Pancreas (tissue), 10 donors: Measurements from ENCODE around the gene DGLUCY. TPM values are rescaled to one million over a fixed set of nuclear protein-coding genes. Genes with fewer than 3 reads are reported as not detected.

Experiments used
- ATAC-seq, 4 donors: fragments of 200-7000 bp; cut with Tn5 transposase; one replicate each; pipeline versions ENCODE4 v1.8.0 to v1.9.1; 2020; ENCODE audit warnings: mild to moderate bottlenecking in 4 of 4, moderate library complexity in 4 of 4
- DNase-seq, 6 donors: peaks; one replicate each; pipeline ENCODE4 v3.0.0-alpha.2; 2020
- FAIRE-seq: peaks from 2 replicates; lab custom pipeline; 2012; peaks lifted over from hg19 to GRCh38; lab: Jason Lieb, UNC
- H3K27ac ChIP-seq, 4 donors: fragments of 200-600 bp; sonication (generic); 1 replicate in 3 of 4; 2 replicates in 1 of 4; pipeline versions ENCODE4 v1.5.0 to v1.8.0; 2020
- H3K27me3 ChIP-seq, 4 donors: fragments of 200-600 bp; one replicate each; pipeline ENCODE4 v1.8.0; 2021
- H3K36me3 ChIP-seq, 3 donors: fragments of 200-600 bp; sonication (generic) in 1 of 3; one replicate each; pipeline versions ENCODE4 v1.5.0 to v1.8.0; 2020 to 2021
- H3K4me1 ChIP-seq, 3 donors: fragments of 200-600 bp; one replicate each; pipeline ENCODE4 v1.8.0; 2021
- H3K4me3 ChIP-seq, 4 donors: fragments of 200-600 bp; sonication (generic) in 2 of 4; one replicate each; pipeline versions ENCODE4 v1.5.0 to v1.8.0; 2020 to 2021
- H3K9me3 ChIP-seq, 4 donors: fragments of 200-600 bp; one replicate each; pipeline ENCODE4 v1.8.0; 2021
- WGBS, 2 donors: extraction: QIAGEN DNeasy Blood & Tissue Kit; methylation state at CpG; one replicate each; pipeline ENCODE4 v1.1.7; 2013; 5-methylcytosine and 5-hydroxymethylcytosine counted together
- intact Hi-C, 3 donors: fragments of 100-400 bp; cut with DNase I; formaldehyde crosslinking; loops; one replicate each; pipeline versions ENCODE4 v1.11.1 to v1.14.2; 2022
- polyA plus RNA-seq, 2 donors: library from polyadenylated mRNA; stranded (reverse); fragments of 200-250 nt; gene quantifications; one replicate each; pipeline ENCODE4 v1.2.3, GENCODE V29; 2013
- total RNA-seq, 6 donors: library from RNA; stranded (reverse); fragmentation: NEBNext Ultra II Directional in 4 of 6; extraction: Animal tissue kit (Norgen Biotek cat#: 25700) in 4 of 6; gene quantifications; one replicate each; pipeline versions ENCODE4 v1.2.1 to v1.2.4, GENCODE V29; 2021 to 2023
- TF ChIP-seq, protein P1 (sequence below), 4 donors: fragments of 200-600 bp; sonication (generic) in 3 of 4; IDR thresholded peaks; one replicate each; pipeline versions ENCODE4 v1.5.0 to v1.8.0; 2021; ENCODE audit warnings: antibody characterized with exemption in 4 of 4
- donor health status: healthy with polysubstance abuse.
- donor health status: DM: no; HTN: no; CAD: no; lungs with moderate emphysema.
- donor health status: DM: no; HTN: no; CAD: no.
- donor health status: control.
- donor health status: control.
- donor health status: Bipolar disorder and iron deficiency.
- donor health status: DM: yes; HTN: yes; CAD: no.
- donor health status: DM: no; HTN: no; CAD: no.
- donor health status: DM: no; HTN: no; CAD: no.
- donor health status: DM: yes; HTN: yes; CAD: no.

Gene DGLUCY
- total and polyA plus RNA-seq, 8 donors, result 11.9 to 43.4 (median 23.1) TPM

DNA sequence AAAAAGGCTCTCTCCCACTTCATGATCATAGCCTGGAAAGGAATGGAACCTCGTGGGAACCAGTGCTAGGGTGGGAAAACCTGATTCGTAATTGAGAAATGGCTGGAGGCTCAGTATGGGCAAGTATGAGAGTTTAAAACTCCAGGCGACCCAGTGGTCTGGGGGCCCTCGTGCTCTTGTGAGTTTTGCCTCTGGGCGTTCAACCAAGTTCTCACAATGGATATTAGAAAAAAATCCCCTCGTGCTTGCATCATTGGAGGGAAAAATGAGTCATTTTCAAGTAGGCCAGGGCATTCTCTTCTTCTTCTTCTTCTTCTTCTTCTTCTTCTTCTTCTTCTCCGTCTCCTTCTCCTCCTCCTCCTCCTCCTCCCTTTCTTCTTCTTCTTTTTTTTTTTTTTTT, 91.6 kb downstream of the DGLUCY start:
- no peak for ATAC-seq
- no peak for DNase-seq
- Histone ChIP-seq H3K4me1 (no peaks in the 10 kb centered on the region), H3K4me3 (no peak overlapping the region), H3K27me3 (no peaks in the 10 kb centered on the region), H3K36me3 (peaks cover 0 to 60% (median 0%) of the 10 kb centered on the region in 3 donors), H3K27ac (no peak overlapping the region), H3K9me3 (no peaks in the 10 kb centered on the region)
- TF ChIP-seq, protein P1, sequence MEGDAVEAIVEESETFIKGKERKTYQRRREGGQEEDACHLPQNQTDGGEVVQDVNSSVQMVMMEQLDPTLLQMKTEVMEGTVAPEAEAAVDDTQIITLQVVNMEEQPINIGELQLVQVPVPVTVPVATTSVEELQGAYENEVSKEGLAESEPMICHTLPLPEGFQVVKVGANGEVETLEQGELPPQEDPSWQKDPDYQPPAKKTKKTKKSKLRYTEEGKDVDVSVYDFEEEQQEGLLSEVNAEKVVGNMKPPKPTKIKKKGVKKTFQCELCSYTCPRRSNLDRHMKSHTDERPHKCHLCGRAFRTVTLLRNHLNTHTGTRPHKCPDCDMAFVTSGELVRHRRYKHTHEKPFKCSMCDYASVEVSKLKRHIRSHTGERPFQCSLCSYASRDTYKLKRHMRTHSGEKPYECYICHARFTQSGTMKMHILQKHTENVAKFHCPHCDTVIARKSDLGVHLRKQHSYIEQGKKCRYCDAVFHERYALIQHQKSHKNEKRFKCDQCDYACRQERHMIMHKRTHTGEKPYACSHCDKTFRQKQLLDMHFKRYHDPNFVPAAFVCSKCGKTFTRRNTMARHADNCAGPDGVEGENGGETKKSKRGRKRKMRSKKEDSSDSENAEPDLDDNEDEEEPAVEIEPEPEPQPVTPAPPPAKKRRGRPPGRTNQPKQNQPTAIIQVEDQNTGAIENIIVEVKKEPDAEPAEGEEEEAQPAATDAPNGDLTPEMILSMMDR (IDR thresholded peaks at IDR 0.05), result no peak
- FAIRE-seq, result no peak
- WGBS, 2 donors, result 79 to 88% methylated on average over 7 of the region's 7 CpGs
- intact Hi-C loops, result no loop called here

DNA sequence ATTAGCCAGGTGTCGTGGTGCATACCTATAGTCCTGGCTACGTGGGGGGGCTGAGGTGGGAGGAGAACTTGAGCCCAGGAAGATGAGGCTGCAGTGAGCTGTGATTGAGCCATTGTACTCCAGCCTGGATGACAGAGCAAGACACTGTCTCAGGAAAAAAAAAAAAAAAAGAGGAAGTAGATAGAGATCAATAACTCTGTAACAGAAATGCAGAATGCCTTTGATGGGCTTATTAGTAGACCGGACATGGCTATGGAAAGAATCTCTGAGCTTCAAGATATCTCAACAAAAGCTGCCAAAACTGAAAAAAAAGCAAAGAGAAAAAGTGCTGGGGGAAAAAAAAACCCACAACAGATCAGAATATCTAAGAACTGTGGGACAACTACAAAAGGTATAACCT, 93.1 kb downstream of the DGLUCY start:
- FAIRE-seq (no peak), DNase-seq (no peak), ATAC-seq (no peak)
- no peaks in the 10 kb centered on the region for H3K9me3 ChIP-seq
- no peak overlapping the region for H3K27ac ChIP-seq
- intact Hi-C loops, result no loop called here
- TF ChIP-seq, protein P1 (IDR thresholded peaks at IDR 0.05), result no peak
- no peaks in the 10 kb centered on the region for H3K4me1 ChIP-seq
- no peaks in the 10 kb centered on the region for H3K27me3 ChIP-seq
- WGBS, 2 donors, result 85 to 90% methylated on average over 3 of the region's 3 CpGs
- no peak overlapping the region for H3K4me3 ChIP-seq
- H3K36me3 ChIP-seq, result peaks cover 0 to 66% (median 0%) of the 10 kb centered on the region in 3 donors

DNA sequence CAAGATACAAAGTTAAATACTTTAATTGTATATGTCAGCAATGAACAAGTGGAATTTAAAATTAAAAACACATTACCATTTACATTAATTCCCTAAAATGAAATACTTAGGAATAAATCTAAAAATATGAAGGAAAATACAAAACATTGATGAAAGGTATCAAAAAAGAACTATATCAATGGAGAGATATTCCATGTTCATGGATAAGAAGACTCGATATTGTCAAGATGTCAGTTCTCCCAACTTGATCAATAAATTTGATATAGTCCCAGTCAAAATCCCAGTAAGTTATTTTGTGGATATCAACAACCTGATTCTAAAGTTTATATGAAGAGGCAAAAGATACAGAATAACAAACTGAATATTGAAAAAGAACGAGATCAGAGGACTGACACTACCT, 97.1 kb downstream of the DGLUCY start:
- intact Hi-C loops, result no loop called here
- no peaks in the 10 kb centered on the region for H3K9me3 ChIP-seq
- 99 to 100% methylated on average over 2 of the region's 2 CpGs for WGBS, 2 donors
- H3K4me1 ChIP-seq, result no peaks in the 10 kb centered on the region
- TF ChIP-seq, protein P1 (IDR thresholded peaks at IDR 0.05), result no peak
- H3K27me3 ChIP-seq, result no peaks in the 10 kb centered on the region
- DNase-seq (no peak), ATAC-seq (no peak), FAIRE-seq (no peak)
- no peak overlapping the region for H3K27ac ChIP-seq
- no peak overlapping the region for H3K4me3 ChIP-seq
- peaks cover 0 to 46% (median 4%) of the 10 kb centered on the region in 3 donors for H3K36me3 ChIP-seq

DNA sequence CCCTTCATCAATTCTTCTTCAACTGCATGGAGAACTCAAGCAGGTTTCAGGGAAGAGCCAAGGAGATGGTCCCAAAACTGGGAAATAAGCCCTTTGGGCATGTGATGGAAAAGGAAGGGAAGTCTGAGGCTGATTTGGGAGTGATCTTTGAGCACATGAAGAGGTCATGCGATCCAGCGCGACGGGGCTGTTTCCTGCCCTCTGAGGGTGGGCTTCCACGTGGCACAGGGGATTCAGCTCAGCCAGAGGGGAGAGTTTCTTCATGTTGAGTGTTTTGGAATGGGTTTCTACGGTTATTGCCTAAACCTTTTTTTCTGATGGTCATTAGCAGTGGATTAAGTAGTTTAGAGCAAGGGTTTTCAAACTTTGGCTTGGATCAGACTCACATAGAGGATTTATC, 100.4 kb downstream of the DGLUCY start:
- no peak for FAIRE-seq
- no peak for DNase-seq
- 90 to 92% methylated on average over 6 of the region's 6 CpGs for WGBS, 2 donors

DNA sequence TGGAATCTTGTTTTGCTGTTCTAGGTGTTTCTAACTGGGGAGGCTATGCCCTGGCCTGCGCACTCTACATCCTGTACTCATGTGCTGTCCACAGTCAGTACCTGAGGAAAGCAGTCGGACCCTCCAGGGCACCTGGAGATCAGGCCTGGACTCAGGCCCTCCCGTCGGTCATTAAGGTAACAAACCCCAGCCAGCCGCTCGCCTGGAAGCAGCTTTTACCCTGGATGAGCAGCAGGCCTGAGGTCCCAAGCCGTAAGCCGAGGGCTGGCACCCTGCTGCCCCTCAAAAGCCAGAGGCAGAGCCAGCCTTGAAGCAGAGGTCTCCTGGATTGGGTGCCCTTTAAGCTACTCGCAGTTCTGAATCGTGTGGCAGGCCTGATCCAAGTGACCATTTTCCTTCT, 101.5 kb downstream of the DGLUCY start:
- Histone ChIP-seq H3K27ac (no peak overlapping the region), H3K9me3 (no peaks in the 10 kb centered on the region), H3K36me3 (peaks cover 0 to 42% (median 7%) of the 10 kb centered on the region in 3 donors), H3K4me1 (no peaks in the 10 kb centered on the region), H3K4me3 (no peak overlapping the region), H3K27me3 (no peaks in the 10 kb centered on the region)
- no peak for FAIRE-seq
- TF ChIP-seq, protein P1 (IDR thresholded peaks at IDR 0.05), result no peak
- intact Hi-C loops, result no loop called here
- no peak for ATAC-seq
- no peak for DNase-seq
- WGBS, 2 donors, result 95 to 97% methylated on average over 10 of the region's 10 CpGs

More for the DNA sequence above, 100.4 kb downstream of the DGLUCY start:
- no peaks in the 10 kb centered on the region for H3K27me3 ChIP-seq
- intact Hi-C loops, result no loop called here
- H3K9me3 ChIP-seq, result no peaks in the 10 kb centered on the region
- H3K4me1 ChIP-seq, result no peaks in the 10 kb centered on the region
- no peak for ATAC-seq
- TF ChIP-seq, protein P1 (IDR thresholded peaks at IDR 0.05), result no peak
- H3K36me3 ChIP-seq, result peaks cover 0 to 53% (median 7%) of the 10 kb centered on the region in 3 donors
- no peak overlapping the region for H3K27ac ChIP-seq
- H3K4me3 ChIP-seq, result no peak overlapping the region
